Measurements from ENCODE around the gene MPG.

GRCh38 chr16:83060-83603, 5.1 kb downstream of the MPG start:
- TF ChIP-seq CTCF (IDR thresholded peaks at IDR 0.05): no peak
- no peak for TF ChIP-seq POLR2AphosphoS5 (IDR thresholded peaks at IDR 0.05; ENCODE audit: low read depth, low read length)
